ENCODE measurements around the gene PHKA1.
"Not testable (repeated sequence)": the region's sequence is repeated elsewhere in the genome, so short reads cannot be mapped to it uniquely, and the experiment has no call there.

Gene PHKA1

GRCh38 chrX:72568406-72569092, 145.6 kb downstream of the PHKA1 start:
- H3K4me2 ChIP-seq (ENCODE audit: low read length), result no peak overlapping the region
- H3K9me3 ChIP-seq (ENCODE audit: control insufficient read depth, low read length), result no peaks in the 10 kb centered on the region
- H3K79me2 ChIP-seq, result no peaks in the 10 kb centered on the region
- H3K9ac ChIP-seq, result no peak overlapping the region
- no peak overlapping the region for H2AFZ ChIP-seq
- TF ChIP-seq CTCF (IDR thresholded peaks at IDR 0.05), result no peak
- H3K27ac ChIP-seq, result no peak overlapping the region
- no peaks in the 10 kb centered on the region for H3K36me3 ChIP-seq (ENCODE audit: control insufficient read depth, insufficient read depth, low read length)
- no peaks in the 10 kb centered on the region for H3K27me3 ChIP-seq (ENCODE audit: control insufficient read depth, insufficient read depth, low read length)
- no peaks in the 10 kb centered on the region for H3K4me1 ChIP-seq
- H3K4me3 ChIP-seq (ENCODE audit: low read depth, low read length), result no peak overlapping the region

- H3K4me1 ChIP-seq, result no peaks in the 10 kb centered on the region
- no peaks in the 10 kb centered on the region for H3K36me3 ChIP-seq (ENCODE audit: control insufficient read depth, insufficient read depth, low read length)
- H3K79me2 ChIP-seq, result no peaks in the 10 kb centered on the region
- H3K27ac ChIP-seq, result no peak overlapping the region
- H3K4me3 ChIP-seq (ENCODE audit: low read depth, low read length), result no peak overlapping the region
- H3K4me2 ChIP-seq (ENCODE audit: low read length), result no peak overlapping the region
- no peak overlapping the region for H2AFZ ChIP-seq
- no peaks in the 10 kb centered on the region for H3K9me3 ChIP-seq (ENCODE audit: control insufficient read depth, low read length)
- no peaks in the 10 kb centered on the region for H3K27me3 ChIP-seq (ENCODE audit: control insufficient read depth, insufficient read depth, low read length)
- H3K9ac ChIP-seq, result no peak overlapping the region
- TF ChIP-seq CTCF (IDR thresholded peaks at IDR 0.05), result no peak
These were observed 147.7 kb downstream of the PHKA1 start for GRCh38 chrX:72566448-72566847.

DNA sequence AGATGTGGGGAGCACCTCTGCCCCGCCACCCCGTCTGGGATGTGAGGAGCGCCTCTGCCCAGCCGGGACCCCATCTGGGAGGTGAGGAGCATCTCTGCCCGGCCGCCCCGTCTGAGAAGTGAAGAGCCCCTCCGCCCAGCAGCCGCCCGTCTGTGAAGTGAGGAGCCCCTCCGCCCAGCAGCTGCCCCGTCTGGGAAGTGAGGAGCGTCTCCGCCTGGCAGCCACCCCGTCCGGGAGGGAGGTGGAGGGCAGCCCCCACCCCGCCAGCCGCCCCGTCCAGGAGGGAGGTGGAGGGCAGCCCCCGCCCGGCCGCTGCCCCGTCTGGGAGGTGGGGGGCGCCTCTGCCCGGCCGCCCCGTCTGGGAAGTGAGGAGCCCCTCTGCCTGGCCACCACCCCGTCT, 154.5 kb downstream of the PHKA1 start:
- H3K79me2 ChIP-seq; H3K36me3 ChIP-seq (ENCODE audit: control insufficient read depth, insufficient read depth, low read length); H3K27ac ChIP-seq; H3K27me3 ChIP-seq (ENCODE audit: control insufficient read depth, insufficient read depth, low read length); H3K4me2 ChIP-seq (ENCODE audit: low read length); H3K9ac ChIP-seq; H3K4me3 ChIP-seq (ENCODE audit: low read depth, low read length); H3K4me1 ChIP-seq; H3K9me3 ChIP-seq (ENCODE audit: control insufficient read depth, low read length); H2AFZ ChIP-seq: not testable (repeated sequence)

- Histone ChIP-seq H3K9me3 (ENCODE audit: control insufficient read depth, low read length) (no peaks in the 10 kb centered on the region), H3K27ac (no peak overlapping the region), H3K4me2 (ENCODE audit: low read length) (no peak overlapping the region), H3K79me2 (peaks cover 2% of the 10 kb centered on the region), H3K36me3 (ENCODE audit: control insufficient read depth, insufficient read depth, low read length) (no peaks in the 10 kb centered on the region), H3K27me3 (ENCODE audit: control insufficient read depth, insufficient read depth, low read length) (no peaks in the 10 kb centered on the region), H3K9ac (no peak overlapping the region), H2AFZ (no peak overlapping the region), H3K4me1 (no peaks in the 10 kb centered on the region), H3K4me3 (ENCODE audit: low read depth, low read length) (no peak overlapping the region)
- no peak for TF ChIP-seq CTCF (IDR thresholded peaks at IDR 0.05)
These were observed 159.5 kb downstream of the PHKA1 start for GRCh38 chrX:72554448-72555140.

GRCh38 chrX:72552443-72552842, 161.7 kb downstream of the PHKA1 start:
- not testable (repeated sequence) for H3K27ac ChIP-seq; H3K4me2 ChIP-seq (ENCODE audit: low read length); H2AFZ ChIP-seq; H3K36me3 ChIP-seq (ENCODE audit: control insufficient read depth, insufficient read depth, low read length); H3K79me2 ChIP-seq; H3K4me1 ChIP-seq; H3K9ac ChIP-seq; H3K4me3 ChIP-seq (ENCODE audit: low read depth, low read length); H3K9me3 ChIP-seq (ENCODE audit: control insufficient read depth, low read length); H3K27me3 ChIP-seq (ENCODE audit: control insufficient read depth, insufficient read depth, low read length)
